Panc1 (cell line): ENCODE results near the gene METTL23. TPM values are rescaled to one million over a fixed set of nuclear protein-coding genes. Genes with fewer than 3 reads are reported as not detected.
A peak's percentile ranks its signal among the peaks of the same experiment; 100 is the strongest.
"Not testable (repeated sequence)": the region's sequence is repeated elsewhere in the genome, so short reads cannot be mapped to it uniquely, and the experiment has no call there.

ENCODE experiments used
- ATAC-seq: fragments of 200-7000 bp; cut with Tn5 transposase; 2 replicates; pipeline ENCODE4 v1.9.1; 2020; ENCODE audit warnings: mild to moderate bottlenecking, moderate library complexity
- BruUV-seq: library from RNA; stranded (reverse); fragments of 400-500 nt; replicated peaks from 2 replicates; lab custom pipeline; 2021; lab: Mats Ljungman, UMichigan
- CTCF ChIA-PET: fragments of 300-600 bp; sonication (Branson Sonifier 250); formaldehyde crosslinking; loops from one replicate; lab custom pipeline; 2022; ENCODE audit warnings: antibody characterized with exemption; lab: Charles Lee
- POLR2A ChIA-PET: fragments of 300-600 bp; sonication (Branson Sonifier 250); formaldehyde crosslinking; loops from one replicate; lab custom pipeline; 2022; ENCODE audit warnings: antibody characterized with exemption; lab: Charles Lee
- DNase-seq: peaks from one replicate; pipeline ENCODE4 v3.0.0-alpha.2; 2010; ENCODE audit warnings: low read depth, low spot score
- H3K27ac ChIP-seq: 2 replicates; pipeline ENCODE4 v1.5.1; 2011; ENCODE audit warnings: mild to moderate bottlenecking, low read length, inconsistent platforms
- H3K27me3 ChIP-seq: fragments of 200-500 bp; sonication (Bioruptor generic); 2 replicates; pipeline ENCODE4 v1.6.0; 2014; ENCODE audit warnings: low read length, inconsistent platforms; ENCODE audit not compliant: control insufficient read depth, insufficient read depth
- H3K36me3 ChIP-seq: fragments of 200-500 bp; sonication (Bioruptor generic); 2 replicates; pipeline ENCODE4 v1.5.1; 2014; ENCODE audit warnings: inconsistent platforms, mild to moderate bottlenecking, low read length, moderate library complexity; ENCODE audit not compliant: control insufficient read depth, insufficient read depth
- H3K4me1 ChIP-seq: 2 replicates; pipeline ENCODE4 v1.5.1; 2011; ENCODE audit warnings: inconsistent platforms, mild to moderate bottlenecking, low read length, moderate library complexity; ENCODE audit not compliant: control insufficient read depth, insufficient read depth
- H3K4me3 ChIP-seq, 2 experiments: 2 replicates each; pipeline ENCODE4 v1.5.1; 2011 to 2012; ENCODE audit warnings: low read depth in 2 of 2, low read length in 2 of 2, mild to moderate bottlenecking in 2 of 2, inconsistent platforms in 1 of 2, moderate library complexity in 1 of 2
- H3K9me3 ChIP-seq: fragments of 200-500 bp; sonication (Bioruptor generic); 2 replicates; pipeline ENCODE4 v1.5.1; 2014; ENCODE audit warnings: low read depth, mild to moderate bottlenecking, inconsistent platforms, low read length, moderate library complexity; ENCODE audit not compliant: control insufficient read depth, insufficient read depth
- CTCF ChIP-seq: fragments of 450-650 bp; IDR thresholded peaks from 2 replicates; pipeline ENCODE4 v1.5.1; 2017; ENCODE audit warnings: mild to moderate bottlenecking
- POLR2AphosphoS5 ChIP-seq: IDR thresholded peaks from 2 replicates; pipeline ENCODE4 v1.6.1; 2012; ENCODE audit warnings: mild to moderate bottlenecking, low read depth, low read length, moderate library complexity
- REST ChIP-seq, 2 experiments: IDR thresholded peaks; 2 replicates each; pipeline ENCODE4 v1.6.1; 2011 to 2012; ENCODE audit warnings: low read depth in 2 of 2, control low read depth in 1 of 2, low read length in 1 of 2, mild to moderate bottlenecking in 1 of 2, moderate library complexity in 1 of 2; ENCODE audit not compliant: insufficient read depth in 1 of 2
- SIN3A ChIP-seq: IDR thresholded peaks from 2 replicates; pipeline ENCODE4 v1.6.1; 2012; ENCODE audit warnings: low read depth, mild to moderate bottlenecking, low read length, moderate library complexity, borderline replicate concordance; ENCODE audit not compliant: insufficient read depth
- TCF7L2 ChIP-seq: IDR thresholded peaks from 2 replicates; pipeline ENCODE4 v1.6.1; 2011; ENCODE audit warnings: mild to moderate bottlenecking, low read depth, low read length, inconsistent platforms
- in situ Hi-C: cut with HindIII; loops from 2 replicates; pipeline ENCODE4 v1.10.0; 2016; ENCODE audit warnings: low sequenced_read_pairs, low pct_unique_long_range_greater_than_20kb
- intact Hi-C: fragments of 100-400 bp; cut with micrococcal nuclease; formaldehyde crosslinking; loops from one replicate; pipeline ENCODE4 v1.10.0; 2022; ENCODE audit not compliant: unreplicated experiment
- total RNA-seq: library from RNA; stranded (reverse); gene quantifications from one replicate; pipeline ENCODE4 v1.2.1, GENCODE V29; 2021; ENCODE audit not compliant: unreplicated experiment

METTL23 gene
- total RNA-seq, 1 experiment from 2014 or later, result 42.8 TPM

GRCh38 chr17:76697702-76698465 is 28.8 kb upstream of the METTL23 start:
- H3K4me3 ChIP-seq, result no peak overlapping the region
- no TSS peak for BruUV-seq
- in situ Hi-C loops (no loop called here), intact Hi-C loops (no loop called here)
- H3K4me1 ChIP-seq, result peaks cover 21% of the 10 kb centered on the region
- H3K27ac ChIP-seq, result no peak overlapping the region
- ChIA-PET CTCF (interaction anchor here (0.6 kb wide), 1 partner anchor 335 kb away, joined by 18 read pairs; no protein-coding TSS in a partner anchor), POLR2A (interaction anchor here (0.6 kb wide), 2 partner anchors 19 to 28 kb away, joined by 6 to 9 read pairs; no protein-coding TSS in a partner anchor)
- no peak for DNase-seq
- H3K36me3 ChIP-seq, result no peaks in the 10 kb centered on the region
- no peak for TF ChIP-seq POLR2AphosphoS5
- no peak for TF ChIP-seq SIN3A
- TF ChIP-seq CTCF, result no peak
- TF ChIP-seq REST (IDR thresholded peaks at IDR 0.05; ENCODE audit: insufficient read depth in 1 of 2, low read depth in 2 of 2, low read length in 1 of 2), result no peak
- TF ChIP-seq TCF7L2, result no peak
- H3K9me3 ChIP-seq, result no peaks in the 10 kb centered on the region
- no peaks in the 10 kb centered on the region for H3K27me3 ChIP-seq
- peak; percentile 20; the same call in 1 of the 2 replicates for ATAC-seq

- CTCF ChIA-PET, intact Hi-C loops, in situ Hi-C loops, POLR2A ChIA-PET, ATAC-seq, H3K36me3 ChIP-seq, DNase-seq, H3K4me3 ChIP-seq, BruUV-seq, H3K9me3 ChIP-seq, H3K27ac ChIP-seq, H3K27me3 ChIP-seq: not testable (repeated sequence)
- peaks cover 26% of the 10 kb centered on the region for H3K4me1 ChIP-seq
These were observed 28.1 kb upstream of the METTL23 start for GRCh38 chr17:76698466-76698977.

- ATAC-seq, result no peak
- intact Hi-C loops (no loop called here), in situ Hi-C loops (no loop called here)
- peaks cover 26% of the 10 kb centered on the region for H3K4me1 ChIP-seq
- H3K9me3 ChIP-seq, result no peaks in the 10 kb centered on the region
- ChIA-PET POLR2A (no interaction called here), CTCF (no interaction called here)
- H3K4me3 ChIP-seq, result no peak overlapping the region
- no peak overlapping the region for H3K27ac ChIP-seq
- no peaks in the 10 kb centered on the region for H3K27me3 ChIP-seq
- BruUV-seq, result no TSS peak
- TF ChIP-seq POLR2AphosphoS5 (no peak), CTCF (no peak), REST (IDR thresholded peaks at IDR 0.05; ENCODE audit: insufficient read depth in 1 of 2, low read depth in 2 of 2, low read length in 1 of 2) (no peak), SIN3A (no peak), TCF7L2 (no peak)
- DNase-seq, result no peak
- no peaks in the 10 kb centered on the region for H3K36me3 ChIP-seq
These were observed 26.4 kb upstream of the METTL23 start for GRCh38 chr17:76700270-76700616.
